T-helper 2 cell treated with Interferon-gamma antibody and Interleukin-4, amounts not matched to agents 5 μg/mL and 100 μg/mL, for 36 hours (primary cell): ENCODE measurements around the gene PFN3.

ENCODE experiments used
- DNase-seq: peaks from one replicate; pipeline ENCODE4 v3.0.0; 2021; ENCODE audit warnings: low spot score
- H3K27ac Mint-ChIP-seq: one replicate; pipeline ENCODE4 v1.8.0; 2021; ENCODE audit warnings: mild to moderate bottlenecking, mixed read lengths
- H3K27me3 Mint-ChIP-seq: one replicate; pipeline ENCODE4 v1.8.0; 2021; ENCODE audit warnings: low read depth, mixed read lengths
- H3K36me3 Mint-ChIP-seq: one replicate; pipeline ENCODE4 v1.8.0; 2021; ENCODE audit warnings: low read depth, mixed read lengths
- H3K4me1 Mint-ChIP-seq: one replicate; pipeline ENCODE4 v1.8.0; 2021; ENCODE audit warnings: low read depth, mixed read lengths
- H3K4me3 Mint-ChIP-seq: one replicate; pipeline ENCODE4 v1.8.0; 2022; ENCODE audit warnings: mild to moderate bottlenecking, moderate library complexity, mixed read lengths
- H3K9me3 Mint-ChIP-seq: one replicate; pipeline ENCODE4 v1.8.0; 2021; ENCODE audit warnings: mixed read lengths

The PFN3 gene

DNA sequence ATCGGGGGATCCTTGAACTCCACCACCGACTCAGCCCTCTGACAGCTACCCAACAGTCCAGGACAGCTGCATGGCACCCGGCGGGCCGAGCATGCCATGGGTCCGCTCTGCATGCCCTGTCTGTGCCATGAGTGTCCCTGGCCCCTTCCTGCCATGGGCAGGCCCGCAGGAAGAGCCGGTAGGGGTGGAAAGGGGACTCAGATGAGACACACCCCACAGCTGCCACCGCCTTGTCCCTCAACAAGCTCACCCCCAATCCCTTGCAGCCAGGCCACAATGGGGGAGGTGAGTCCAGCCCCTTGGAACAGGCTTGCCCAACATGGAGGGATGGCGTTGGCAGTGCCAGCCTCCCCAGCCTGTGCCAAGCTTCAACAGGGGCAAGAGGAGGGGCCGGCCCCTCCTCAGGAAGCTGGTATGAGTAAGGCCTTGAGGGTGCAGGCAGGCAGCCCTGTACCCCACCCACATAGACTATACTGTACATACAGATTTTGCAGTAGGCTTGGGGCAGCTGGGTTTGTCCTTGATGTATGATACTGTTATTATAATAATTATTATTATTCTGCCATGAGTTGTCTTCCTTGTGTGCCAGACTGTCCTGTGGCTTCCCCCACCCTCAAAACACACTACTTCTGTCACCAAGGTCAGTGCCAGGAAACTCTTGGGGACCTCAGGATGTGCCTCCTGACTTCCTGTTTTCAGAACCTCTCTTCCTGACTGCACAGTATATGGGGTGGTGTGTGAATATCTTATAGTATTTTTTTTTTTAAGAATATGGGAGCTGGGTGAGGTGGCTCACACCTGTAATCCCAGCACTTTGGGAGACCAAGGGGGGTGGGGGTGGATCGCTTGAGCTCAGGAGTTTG, 28.2 kb downstream of the PFN3 start:
- Mint-ChIP-seq H3K27me3 (no peaks in the 10 kb centered on the region), H3K27ac (peak overlapping the region; percentile 90), H3K4me1 (peaks cover 37% of the 10 kb centered on the region), H3K36me3 (peaks cover 51% of the 10 kb centered on the region), H3K4me3 (peak overlapping the region; percentile 75), H3K9me3 (no peaks in the 10 kb centered on the region)
- no peak for DNase-seq

DNA sequence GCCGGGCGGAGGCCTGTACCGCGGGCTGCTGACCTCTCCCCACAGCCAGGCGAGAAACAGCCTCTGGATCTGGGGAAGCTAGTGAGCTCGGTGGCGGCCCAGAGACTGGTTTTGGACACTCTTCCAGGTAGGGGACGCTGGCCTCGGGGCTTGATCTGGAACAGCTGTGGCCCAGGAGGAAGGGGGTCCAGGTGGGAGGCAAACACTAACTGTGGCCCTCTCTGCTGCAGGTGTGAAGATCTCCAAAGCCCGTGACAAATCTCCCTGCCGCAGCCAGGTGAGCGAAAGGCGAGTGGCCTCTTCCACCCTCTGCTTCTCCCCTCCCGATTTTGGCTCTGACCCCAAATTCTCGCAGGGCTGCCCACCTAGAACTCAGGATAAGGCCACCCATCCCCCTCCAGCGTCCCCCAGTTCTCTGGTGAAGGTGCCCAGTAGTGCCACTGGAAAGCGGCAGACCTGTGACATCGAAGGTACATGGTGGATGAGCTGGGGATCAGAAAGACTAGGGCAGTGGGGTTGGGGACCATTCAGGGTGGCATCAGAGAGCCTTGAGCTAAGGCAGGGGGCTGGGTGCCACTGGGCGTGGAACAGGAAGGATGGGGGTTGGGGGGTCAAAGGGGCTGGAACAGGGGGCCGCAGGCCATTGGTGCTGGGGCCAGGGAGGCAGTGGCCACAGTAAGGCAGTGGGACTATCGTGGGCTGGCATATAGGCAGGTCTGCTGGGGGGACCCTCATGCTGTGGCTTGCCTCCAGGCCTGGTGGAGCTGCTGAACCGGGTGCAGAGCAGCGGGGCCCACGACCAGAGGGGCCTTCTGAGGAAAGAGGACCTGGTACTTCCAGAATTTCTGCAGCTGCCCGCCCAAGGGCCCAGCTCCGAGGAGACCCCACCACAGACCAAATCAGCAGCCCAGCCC, 29.1 kb downstream of the PFN3 start:
- Mint-ChIP-seq H3K9me3 (no peaks in the 10 kb centered on the region), H3K4me1 (peaks cover 39% of the 10 kb centered on the region), H3K4me3 (peak overlapping the region; percentile 66), H3K36me3 (peaks cover 56% of the 10 kb centered on the region), H3K27me3 (no peaks in the 10 kb centered on the region), H3K27ac (peak overlapping the region; percentile 74)
- DNase-seq = no peak

DNA sequence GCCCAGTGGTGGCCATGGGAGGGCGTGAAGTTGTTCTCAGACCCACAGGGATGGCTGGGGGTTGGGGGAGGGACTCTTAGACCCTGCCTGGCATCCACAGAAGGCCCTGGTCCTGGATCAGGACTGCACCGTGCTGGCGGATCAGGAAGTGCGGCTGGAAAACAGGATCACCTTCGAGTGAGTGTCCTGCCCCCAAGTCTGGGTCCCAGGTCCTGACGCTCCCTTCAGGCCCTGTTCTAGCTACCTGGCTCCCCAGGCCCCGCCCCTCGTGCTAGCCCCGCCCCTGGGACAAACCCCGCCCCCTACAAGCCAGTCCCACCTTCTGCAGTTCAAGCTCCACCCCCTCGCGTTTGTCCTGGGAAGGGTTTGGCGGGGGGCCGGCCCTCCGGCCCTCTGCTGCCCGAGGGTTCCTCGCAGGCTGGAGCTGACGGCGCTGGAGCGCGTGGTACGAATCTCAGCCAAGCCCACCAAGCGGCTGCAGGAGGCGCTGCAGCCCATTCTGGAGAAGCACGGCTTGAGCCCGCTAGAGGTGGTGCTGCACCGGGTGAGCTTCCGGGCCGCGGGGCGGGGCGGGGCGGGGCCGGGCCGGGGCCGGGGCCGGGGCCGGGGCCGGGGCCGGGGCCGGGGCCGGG, 29.9 kb downstream of the PFN3 start:
- H3K4me1 Mint-ChIP-seq = peaks cover 42% of the 10 kb centered on the region
- H3K4me3 Mint-ChIP-seq = peak overlapping the region; percentile 54
- H3K9me3 Mint-ChIP-seq = no peaks in the 10 kb centered on the region
- peak; percentile 52 for DNase-seq
- H3K27me3 Mint-ChIP-seq = no peaks in the 10 kb centered on the region
- no peak overlapping the region for H3K27ac Mint-ChIP-seq
- peaks cover 60% of the 10 kb centered on the region for H3K36me3 Mint-ChIP-seq

DNA sequence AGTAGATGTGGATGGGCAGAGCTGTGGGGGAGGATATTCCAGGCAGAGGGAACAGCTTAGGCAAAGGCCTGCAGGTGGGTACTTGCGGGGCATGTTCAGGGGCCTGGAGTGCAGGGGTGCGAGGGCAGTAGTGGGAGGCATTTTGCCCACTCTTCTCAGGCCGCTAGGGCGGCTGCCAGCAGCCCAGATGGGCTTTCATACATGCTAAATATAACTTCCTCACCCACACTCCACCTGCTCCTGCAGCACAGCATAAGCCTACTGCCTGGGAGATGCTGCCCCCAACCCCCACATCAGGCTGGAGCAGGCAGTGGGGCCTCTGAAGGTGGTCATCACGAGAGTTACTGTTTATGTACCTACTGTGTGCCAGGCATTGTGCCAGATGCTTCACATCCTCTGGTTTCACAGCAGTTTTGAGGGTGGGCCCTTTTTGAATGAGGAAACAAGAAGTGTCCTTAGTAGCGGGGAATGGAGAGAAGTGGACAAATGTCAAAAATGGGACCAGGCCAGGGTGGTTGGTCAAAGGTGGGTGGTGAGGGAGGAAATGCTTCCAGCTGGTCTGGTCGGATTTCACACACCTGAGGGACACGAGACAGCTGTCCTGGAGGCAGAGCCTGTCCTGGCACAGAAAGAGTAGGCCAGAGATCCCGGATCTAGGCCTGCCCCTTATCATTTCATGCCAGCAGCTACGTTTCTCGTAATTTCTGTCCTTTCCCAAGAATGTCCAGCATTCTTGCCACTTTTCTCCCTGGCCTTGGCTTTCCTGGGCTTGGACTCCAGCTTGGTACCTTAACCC, 30.6 kb downstream of the PFN3 start:
- Mint-ChIP-seq H3K4me1 (peaks cover 42% of the 10 kb centered on the region), H3K4me3 (no peak overlapping the region), H3K27me3 (no peaks in the 10 kb centered on the region), H3K9me3 (no peaks in the 10 kb centered on the region), H3K36me3 (peaks cover 62% of the 10 kb centered on the region), H3K27ac (peak overlapping the region; percentile 3)
- no peak for DNase-seq

DNA sequence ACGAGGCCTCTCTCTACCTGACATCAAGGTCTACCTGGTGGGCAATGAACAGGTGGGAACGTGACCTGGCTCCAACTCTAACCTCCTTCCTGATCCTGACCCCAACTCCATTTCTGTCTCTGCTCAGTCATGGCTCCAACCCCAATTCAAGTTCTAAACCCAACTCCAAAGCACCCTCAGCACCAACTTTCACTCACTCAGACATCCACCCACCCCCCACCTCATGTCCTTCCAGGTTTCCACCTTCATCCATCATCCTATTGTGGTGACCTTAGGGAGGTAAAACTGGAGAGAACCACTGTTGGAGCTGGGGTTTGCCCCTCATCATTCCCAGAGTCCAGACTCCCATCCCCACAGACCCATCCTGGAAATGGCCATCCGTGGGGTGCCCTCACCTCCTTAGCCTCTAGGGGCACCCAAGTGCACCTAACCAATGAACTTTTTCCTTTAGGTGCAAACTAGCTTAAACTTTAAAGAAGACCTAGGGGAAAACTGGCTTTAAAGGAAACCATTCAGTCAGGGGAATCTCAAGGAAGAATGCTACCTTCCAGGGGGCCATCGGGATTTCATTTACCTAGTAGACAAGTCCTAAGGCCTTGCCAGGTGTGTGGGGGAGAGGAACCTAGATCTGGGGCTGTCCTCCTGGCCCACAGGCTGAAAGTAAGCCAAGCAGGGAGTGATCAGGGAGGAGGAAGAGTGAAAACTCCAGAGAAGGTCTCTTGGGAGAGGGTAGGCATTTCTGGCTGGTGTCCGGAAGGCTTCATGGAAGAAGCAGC, 31.4 kb downstream of the PFN3 start:
- H3K4me1 Mint-ChIP-seq = peaks cover 49% of the 10 kb centered on the region
- DNase-seq = no peak
- no peak overlapping the region for H3K4me3 Mint-ChIP-seq
- no peaks in the 10 kb centered on the region for H3K9me3 Mint-ChIP-seq
- peak overlapping the region; percentile 3 for H3K27ac Mint-ChIP-seq
- H3K36me3 Mint-ChIP-seq = peaks cover 61% of the 10 kb centered on the region
- no peaks in the 10 kb centered on the region for H3K27me3 Mint-ChIP-seq

DNA sequence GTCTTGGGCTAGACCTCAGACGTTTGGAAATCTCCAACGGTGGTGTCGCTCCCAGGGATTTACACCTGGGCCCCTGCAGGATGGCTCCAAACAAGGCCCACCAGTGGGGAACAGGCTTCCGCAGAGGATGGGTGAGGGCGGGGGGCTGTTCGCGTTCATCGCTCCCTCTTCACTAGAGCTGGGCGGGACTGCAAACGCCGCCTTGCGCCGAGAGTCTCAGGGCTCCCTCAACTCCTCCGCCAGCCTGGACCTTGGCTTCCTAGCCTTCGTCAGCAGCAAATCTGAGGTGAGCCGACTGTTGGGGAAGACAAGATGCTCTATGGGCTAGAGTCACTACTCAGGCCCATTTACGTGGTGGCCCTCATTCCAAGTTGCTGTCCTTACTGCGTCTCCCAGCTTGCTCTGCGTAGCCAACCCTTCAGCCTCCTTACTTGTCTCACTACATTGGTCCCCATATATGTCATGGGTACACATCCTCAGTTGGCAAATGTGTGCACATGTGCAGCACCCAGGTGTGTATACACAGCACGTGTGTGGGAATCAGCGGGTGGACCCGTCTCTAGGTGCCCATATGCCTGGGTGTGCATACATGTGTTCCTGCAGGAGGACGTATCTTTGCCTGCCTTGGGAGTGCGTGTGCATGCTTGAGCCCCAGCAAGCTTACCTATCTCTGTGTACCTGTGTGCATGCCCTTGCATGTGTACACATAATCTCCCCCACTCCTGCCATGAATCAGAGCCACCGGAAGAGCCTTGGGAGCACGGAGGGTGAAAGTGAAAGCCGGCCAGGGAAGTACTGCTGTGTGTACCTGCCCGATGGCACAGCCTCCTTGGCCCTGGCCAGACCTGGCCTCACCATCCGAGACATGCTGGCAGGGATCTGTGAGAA, 32.2 kb downstream of the PFN3 start:
- peaks cover 57% of the 10 kb centered on the region for H3K36me3 Mint-ChIP-seq
- H3K4me1 Mint-ChIP-seq = peaks cover 47% of the 10 kb centered on the region
- no peak overlapping the region for H3K4me3 Mint-ChIP-seq
- no peaks in the 10 kb centered on the region for H3K27me3 Mint-ChIP-seq
- H3K9me3 Mint-ChIP-seq = no peaks in the 10 kb centered on the region
- H3K27ac Mint-ChIP-seq = no peak overlapping the region
- DNase-seq = no peak

DNA sequence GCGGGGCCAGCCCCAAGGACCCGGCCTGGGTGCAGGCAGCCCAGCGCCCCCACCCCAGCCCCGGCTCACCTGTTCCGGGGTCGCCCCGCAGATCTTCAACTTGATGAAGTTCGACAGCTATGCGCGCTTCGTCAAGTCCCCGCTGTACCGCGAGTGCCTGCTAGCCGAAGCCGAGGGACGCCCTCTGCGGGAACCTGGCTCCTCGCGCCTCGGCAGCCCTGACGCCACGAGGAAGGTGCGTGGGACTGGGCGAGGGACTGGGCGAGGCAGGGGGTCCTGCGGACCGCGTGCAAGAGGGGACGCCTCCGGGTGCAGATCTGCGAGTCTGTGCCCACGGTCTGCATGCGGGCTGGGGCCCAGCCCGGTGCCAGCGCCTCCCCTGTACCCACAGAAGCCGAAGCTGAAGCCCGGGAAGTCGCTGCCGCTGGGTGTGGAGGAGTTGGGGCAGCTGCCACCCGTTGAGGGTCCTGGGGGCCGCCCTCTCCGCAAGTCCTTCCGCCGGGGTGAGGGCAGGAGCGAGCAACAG, 33.1 kb downstream of the PFN3 start:
- Mint-ChIP-seq H3K4me1 (peaks cover 45% of the 10 kb centered on the region), H3K27ac (no peak overlapping the region), H3K27me3 (no peaks in the 10 kb centered on the region), H3K9me3 (no peaks in the 10 kb centered on the region), H3K4me3 (no peak overlapping the region), H3K36me3 (peaks cover 50% of the 10 kb centered on the region)
- DNase-seq = no peak

DNA sequence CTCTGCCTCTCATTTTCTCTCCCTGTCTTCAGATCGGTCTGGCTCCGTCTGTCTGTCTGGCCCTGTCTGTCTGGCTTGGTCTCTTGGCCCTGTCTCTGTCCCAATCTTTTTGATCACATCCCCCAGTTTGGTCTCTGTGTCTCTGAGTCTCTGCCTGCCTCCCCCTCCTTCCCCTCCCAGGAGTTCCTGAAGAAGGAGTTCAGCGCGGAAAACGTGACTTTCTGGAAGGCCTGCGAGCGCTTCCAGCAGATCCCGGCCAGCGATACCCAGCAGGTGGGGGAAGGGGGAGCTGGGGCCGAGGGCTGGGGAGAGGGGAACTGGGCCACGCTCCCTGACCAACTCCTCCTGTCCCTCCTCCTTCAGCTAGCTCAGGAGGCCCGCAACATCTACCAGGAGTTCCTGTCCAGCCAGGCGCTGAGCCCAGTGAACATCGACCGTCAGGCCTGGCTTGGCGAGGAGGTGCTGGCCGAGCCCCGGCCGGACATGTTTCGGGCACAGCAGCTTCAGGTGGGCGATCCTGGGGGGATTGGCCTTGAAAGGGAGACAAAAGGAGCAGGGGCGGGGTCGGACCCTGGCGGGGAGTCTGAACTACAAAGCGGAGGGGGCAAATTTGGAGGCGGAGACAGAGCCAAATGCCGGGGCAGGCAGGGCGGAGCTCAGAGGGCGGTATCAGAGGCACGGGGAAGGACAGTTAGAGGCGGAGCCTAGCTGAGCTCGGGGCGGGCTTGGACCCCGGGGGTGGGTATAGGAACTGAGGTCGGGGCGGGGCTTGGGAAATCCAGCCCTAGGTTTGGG, 33.7 kb downstream of the PFN3 start:
- H3K27ac Mint-ChIP-seq = no peak overlapping the region
- no peak overlapping the region for H3K4me3 Mint-ChIP-seq
- H3K27me3 Mint-ChIP-seq = no peaks in the 10 kb centered on the region
- peaks cover 51% of the 10 kb centered on the region for H3K36me3 Mint-ChIP-seq
- DNase-seq = no peak
- no peaks in the 10 kb centered on the region for H3K9me3 Mint-ChIP-seq
- H3K4me1 Mint-ChIP-seq = peaks cover 46% of the 10 kb centered on the region

DNA sequence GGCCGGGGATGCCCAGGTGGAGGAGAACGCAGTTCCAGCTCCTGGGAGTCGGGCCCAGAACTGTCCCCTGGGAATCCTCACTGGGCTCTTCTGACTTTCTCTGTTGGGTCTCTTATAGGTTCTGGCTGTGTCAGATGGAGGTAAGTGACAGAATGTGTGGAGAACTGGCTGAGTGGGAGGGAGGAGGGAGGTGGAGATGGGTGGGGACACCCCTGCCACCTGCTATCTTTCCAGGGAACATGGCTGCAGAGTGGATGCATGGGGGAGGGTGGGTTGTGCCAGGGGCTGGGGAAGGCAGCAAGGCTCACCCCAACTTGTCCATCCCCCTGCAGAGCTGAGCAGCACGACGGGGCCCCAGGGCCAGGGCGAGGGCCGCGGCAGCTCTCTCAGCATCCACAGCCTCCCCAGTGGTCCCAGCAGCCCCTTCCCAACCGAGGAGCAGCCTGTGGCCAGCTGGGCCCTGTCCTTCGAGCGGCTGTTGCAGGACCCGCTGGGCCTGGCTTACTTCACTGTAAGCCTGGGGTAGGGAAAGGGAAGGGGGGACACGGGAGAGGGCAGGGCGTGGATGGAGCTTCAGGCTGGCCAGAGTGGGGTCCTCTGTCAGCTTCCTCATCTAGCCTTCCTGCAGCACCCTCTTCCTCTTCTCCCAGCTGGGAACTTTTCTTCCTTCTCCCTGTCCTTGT, 34.5 kb downstream of the PFN3 start:
- H3K27me3 Mint-ChIP-seq = no peaks in the 10 kb centered on the region
- H3K9me3 Mint-ChIP-seq = no peaks in the 10 kb centered on the region
- DNase-seq = no peak
- H3K4me1 Mint-ChIP-seq = peaks cover 46% of the 10 kb centered on the region
- H3K27ac Mint-ChIP-seq = no peak overlapping the region
- peaks cover 48% of the 10 kb centered on the region for H3K36me3 Mint-ChIP-seq
- no peak overlapping the region for H3K4me3 Mint-ChIP-seq

DNA sequence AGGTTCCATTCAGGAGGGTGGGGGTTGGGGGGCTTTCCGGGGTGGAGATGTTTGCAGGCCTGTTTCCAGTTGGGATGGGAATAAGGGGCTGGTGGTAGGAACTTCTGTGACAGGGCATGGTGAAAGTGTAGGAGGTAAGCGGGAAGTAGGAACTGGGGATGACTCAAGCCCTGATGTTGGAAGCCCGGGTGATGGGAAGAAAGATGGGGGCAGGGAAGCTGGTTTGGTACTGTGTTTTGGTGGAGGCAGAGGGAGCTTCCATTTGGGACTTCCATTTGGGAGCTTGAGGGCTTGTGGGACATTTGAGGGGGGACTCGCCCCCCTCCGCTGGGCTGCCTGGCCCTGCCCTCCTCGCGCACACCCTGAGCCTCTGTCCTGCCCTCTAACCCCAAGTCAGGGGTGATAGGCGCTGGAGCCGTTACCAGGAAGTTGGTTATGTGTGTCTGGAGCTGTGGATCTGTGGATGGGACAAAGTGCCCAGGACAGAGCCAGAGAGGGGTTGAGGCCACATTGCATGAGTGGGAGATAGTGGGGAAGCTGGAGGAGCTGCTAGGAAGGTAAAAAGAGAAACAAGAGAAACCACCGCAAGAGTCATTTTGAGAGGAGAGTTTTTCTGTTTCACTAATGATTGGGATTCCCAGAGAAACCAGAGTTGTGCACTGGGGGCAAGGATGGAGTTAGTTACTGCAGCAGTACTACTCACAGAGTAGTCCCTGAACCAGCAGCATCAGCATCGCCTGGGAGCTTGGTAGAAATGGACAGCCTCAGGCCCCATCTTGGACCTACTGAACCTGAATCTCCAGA, 36.1 kb downstream of the PFN3 start:
- peak; percentile 44 for DNase-seq
- Mint-ChIP-seq H3K9me3 (no peaks in the 10 kb centered on the region), H3K27ac (peak overlapping the region; percentile 63), H3K36me3 (peaks cover 50% of the 10 kb centered on the region), H3K4me3 (peak overlapping the region; percentile 43), H3K27me3 (no peaks in the 10 kb centered on the region), H3K4me1 (peaks cover 51% of the 10 kb centered on the region)
